LNCAP (cell line): ENCODE measurements around the gene PSAPL1.

ENCODE experiments used
- CTCF ChIP-seq: fragments of 450-650 bp; IDR thresholded peaks from 2 replicates; pipeline ENCODE4 v1.5.1; 2017; ENCODE audit warnings: mild to moderate bottlenecking

PSAPL1 gene

DNA sequence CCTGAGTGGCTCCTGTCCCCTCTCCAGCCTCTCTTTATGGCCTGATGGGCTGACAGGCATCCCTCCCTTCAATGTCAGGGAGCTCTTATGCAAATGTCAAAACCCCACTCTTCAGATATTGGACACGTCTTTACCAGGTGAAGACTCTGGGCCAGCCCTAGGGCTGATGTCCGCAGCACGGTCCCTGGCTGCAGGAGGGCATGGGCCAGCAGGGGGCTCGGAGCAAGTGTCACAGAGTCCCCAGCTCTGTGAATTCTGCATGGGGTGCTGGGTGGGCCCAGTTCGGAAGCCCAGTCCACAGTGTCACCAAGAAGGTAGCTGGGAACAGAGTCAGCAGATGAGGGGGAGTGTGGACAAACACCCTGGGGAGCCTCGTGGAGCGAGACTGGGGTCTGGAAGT lies 39.6 kb upstream of the PSAPL1 start:
- no peak for TF ChIP-seq CTCF

- TF ChIP-seq CTCF, result no peak
These were observed 38.4 kb upstream of the PSAPL1 start for GRCh38 chr4:7473081-7473480.

GRCh38 chr4:7472442-7473013 lies 37.8 kb upstream of the PSAPL1 start:
- no peak for TF ChIP-seq CTCF

DNA sequence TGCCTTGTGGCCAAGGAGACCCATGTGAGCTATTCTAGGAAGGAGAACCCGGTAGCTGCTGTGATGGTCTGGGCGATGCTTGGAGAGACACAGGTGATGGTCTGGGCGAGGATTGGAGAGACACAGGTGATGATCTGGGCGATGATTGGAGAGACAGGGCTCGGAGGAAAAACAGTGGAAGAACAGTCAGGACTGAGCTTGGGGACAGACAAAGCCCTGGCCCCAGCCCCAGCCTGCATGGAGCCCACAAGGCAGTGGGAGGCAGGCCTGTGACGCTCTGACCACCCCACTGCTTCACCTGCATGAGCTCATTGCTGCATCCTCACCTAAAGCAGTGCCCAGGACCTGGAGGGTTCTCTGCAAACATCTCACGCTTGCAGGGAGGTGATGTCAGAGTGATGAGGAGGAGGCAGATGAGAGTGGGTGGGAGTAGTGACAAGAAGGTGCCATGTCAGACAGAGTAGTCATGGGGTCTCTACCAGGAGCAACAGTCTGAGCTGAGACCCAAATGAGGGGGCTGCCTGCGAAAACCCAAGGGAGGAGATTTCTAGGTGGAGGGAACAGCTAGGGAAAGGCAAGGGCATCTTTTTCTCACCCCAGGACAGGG lies 35.9 kb upstream of the PSAPL1 start:
- no peak for TF ChIP-seq CTCF

DNA sequence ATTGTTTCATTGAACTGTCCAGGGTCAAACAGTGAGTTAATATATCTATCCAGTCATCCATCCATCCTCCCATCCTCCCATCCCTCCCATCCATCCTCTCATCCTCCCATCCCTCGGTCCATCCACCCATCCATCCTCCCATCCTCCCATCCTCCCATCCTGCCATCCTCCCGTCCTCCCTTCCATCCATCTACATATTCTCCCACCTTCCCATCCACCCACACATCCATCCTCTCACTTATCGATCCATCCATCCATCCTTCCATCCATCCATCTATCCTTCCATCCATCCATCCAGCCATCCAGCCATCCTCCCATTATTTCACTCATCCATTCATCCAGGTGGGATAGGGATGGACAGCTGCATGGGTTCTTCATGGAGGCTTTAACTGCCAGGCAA lies 35.4 kb upstream of the PSAPL1 start:
- no peak for TF ChIP-seq CTCF

GRCh38 chr4:7469023-7469422 lies 34.3 kb upstream of the PSAPL1 start:
- TF ChIP-seq CTCF, result no peak

GRCh38 chr4:7467471-7467870 lies 32.7 kb upstream of the PSAPL1 start:
- no peak for TF ChIP-seq CTCF

GRCh38 chr4:7466904-7467303 lies 32.2 kb upstream of the PSAPL1 start:
- no peak for TF ChIP-seq CTCF
